ENCODE data around the gene PLEKHH2.
"Not testable (repeated sequence)": the region's sequence is repeated elsewhere in the genome, so short reads cannot be mapped to it uniquely, and the experiment has no call there.

PLEKHH2 gene

DNA sequence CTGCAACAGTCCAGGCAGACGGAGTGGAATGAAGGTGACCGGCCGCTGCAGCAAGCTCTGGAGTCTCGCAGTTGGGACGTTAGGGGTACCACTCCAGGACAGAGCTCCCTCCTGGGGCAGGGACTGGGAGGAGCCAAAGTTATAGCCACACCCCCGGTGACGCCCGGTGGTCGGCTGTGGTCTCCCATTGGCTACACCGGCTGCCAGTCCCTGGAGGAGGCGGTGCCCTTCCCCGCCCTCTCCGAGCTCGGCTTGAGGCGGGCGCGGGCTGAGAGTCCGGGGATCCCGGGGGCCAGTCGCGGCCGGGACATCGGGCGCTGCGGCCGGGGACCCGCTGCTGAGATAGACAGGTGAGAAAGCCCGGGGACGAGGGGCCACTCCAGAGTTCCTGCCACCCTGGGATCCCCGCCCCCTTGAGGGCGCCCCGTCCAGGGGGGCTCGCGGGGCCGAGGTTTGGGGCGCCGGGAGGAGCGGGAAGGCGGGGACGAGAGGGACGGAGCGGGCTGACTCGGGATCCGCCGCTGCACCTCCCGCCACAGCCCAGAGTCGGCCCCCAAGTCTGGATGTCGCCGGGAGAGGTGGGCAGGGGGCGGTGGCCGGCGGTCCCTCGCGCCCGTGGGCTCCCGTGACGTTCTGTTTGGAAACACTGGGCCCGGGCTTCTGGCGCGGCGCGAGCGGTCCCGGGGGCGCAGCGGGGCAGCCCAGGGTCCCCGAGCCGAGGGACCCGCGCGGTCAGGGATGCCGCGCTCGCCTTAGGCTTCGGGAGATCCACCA lies at the start of gene PLEKHH2:
PLEKHH2 (plus strand) TSS at position 231 of the 774 bp plus-strand sequence. CDS start 7,414 bp downstream, outside the sequence.
- FAIRE-seq = no peak

DNA sequence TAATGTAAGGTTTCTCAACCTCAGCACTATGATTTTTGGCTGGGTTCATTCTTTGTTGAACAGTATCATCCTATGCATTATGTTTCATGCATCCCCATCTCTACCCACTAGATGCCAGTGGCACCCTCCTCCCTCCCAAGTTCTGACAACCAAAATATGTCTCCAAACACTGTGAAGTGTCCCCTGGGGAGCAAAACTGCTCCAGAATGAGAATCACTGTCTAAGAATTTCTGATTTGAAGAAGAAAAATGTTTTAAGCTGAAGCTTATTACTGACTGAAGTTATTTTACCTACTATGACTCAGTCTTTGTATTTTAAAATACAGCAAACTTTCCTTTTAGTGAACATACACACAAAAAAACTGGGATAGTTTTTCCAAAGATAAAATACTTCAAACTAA lies 44.6 kb upstream of the PLEKHH2 start:
- no peak for FAIRE-seq

DNA sequence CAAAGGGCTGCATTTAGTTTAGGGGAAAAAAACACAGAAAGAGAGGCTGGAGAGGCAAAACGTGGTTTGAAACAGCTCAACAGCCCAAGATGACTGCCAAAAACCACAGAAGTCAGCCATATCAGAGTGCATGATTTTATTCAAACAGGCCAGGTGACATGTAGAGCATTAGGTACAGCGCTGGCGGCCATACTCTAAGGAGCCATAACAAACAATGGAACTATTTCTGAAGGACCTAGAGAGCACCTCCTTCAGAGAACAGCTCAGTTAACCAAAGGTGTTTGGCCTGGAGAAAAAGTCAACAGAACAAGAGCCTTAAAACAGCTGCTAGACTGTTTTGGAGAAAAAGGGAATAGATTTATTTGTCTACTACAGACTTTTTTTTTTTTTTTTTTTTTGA lies 43.8 kb upstream of the PLEKHH2 start:
- no peak for FAIRE-seq

DNA sequence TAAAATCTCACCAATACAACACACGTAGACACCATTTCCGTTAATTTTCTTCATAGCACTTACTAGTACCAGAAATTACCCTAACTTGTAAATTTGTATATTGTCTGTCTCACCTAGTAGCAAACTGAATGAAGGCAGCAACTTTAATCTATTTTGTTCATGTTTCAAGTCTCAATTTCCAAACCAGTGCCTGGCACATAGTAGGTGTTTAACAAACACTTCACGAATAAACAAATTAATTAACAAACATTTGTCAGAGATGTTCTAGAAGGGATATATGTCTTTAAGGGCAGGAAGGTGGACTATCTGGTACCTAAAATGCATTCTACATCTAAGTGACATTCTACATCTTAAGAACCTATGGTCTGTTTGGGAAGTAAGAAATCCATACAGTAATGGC lies 42.2 kb upstream of the PLEKHH2 start:
- no peak for FAIRE-seq

DNA sequence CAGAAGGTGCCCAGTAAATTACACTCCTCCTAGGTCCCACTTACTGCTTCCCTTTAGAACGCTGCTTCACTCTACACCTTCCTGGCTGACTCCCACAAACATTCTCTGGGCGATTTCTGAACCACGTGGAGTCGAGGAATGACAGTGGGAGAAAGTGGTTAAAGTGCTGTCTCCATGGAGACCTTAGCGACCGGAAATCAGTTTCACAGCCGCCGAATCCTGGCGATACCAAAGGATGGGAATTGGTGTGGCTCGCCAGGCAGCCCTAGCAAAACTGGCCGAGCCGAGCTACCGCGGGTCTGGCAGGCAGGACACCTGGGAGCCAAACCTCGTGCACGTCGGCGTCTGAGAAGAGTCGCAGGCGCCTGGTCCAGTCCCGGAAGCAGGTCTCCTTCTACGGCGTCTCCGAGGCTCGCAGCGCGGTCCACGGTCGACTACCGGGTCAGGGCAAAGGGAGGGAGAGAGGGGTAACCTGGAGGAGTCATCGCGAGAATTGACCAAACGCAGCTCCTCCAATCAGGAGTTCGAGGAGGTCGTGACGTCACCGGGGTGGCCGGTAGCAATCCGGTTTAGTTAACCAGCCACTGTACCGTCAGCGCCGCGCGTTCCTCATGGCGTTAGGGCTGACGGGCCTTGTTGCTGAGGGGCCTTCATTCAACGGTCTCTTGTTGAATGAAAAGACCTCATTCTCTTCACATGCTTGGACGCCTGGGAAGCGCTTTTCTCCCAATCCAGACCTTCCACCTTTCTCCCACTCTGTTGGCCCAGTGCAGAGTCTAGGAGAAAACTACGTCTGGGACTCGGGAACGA lies 41.3 kb upstream of the PLEKHH2 start, which contains the start of gene THADA:
THADA (minus strand) TSS at position 436 of the 810 bp plus-strand sequence. CDS start 3,646 bp downstream, outside the sequence.
- peak; percentile 87 for FAIRE-seq

DNA sequence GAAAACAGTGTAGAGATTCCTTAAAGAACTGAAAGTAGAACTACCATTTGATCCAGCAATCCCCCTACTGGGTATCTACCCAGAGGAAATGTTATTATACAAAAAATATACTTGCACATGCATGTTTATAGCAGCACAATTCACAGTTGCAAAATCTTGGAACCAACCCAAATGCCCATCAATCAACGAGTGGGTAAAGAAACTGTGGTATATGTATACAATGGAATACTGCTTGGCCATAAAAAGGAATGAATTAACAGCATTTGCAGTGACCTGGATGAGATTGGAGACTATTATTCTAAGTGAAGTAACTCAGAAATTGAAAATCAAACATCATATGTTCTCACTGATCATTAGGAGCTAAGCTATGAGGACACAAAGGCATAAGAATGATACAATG lies 36.5 kb upstream of the PLEKHH2 start:
- not testable (repeated sequence) for FAIRE-seq

DNA sequence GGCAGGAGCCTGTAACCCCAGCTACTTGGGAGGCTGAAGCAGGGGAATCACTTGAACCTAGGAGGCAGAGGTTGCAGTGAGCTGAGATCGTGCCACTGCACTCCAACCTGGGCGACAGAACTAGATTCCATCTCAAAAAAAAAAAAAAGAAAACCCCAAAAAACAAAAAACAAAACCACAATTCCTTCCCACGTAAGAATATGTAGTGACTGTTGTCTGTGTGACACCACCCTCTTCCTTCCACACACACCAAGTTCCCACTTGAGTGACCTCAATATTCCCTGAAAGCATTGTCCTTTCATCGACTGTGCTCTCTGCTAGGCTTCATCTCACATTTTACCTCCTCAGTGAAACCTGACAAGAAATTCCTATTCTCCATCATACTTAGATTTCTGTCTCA lies 32.4 kb upstream of the PLEKHH2 start:
- FAIRE-seq = no peak

DNA sequence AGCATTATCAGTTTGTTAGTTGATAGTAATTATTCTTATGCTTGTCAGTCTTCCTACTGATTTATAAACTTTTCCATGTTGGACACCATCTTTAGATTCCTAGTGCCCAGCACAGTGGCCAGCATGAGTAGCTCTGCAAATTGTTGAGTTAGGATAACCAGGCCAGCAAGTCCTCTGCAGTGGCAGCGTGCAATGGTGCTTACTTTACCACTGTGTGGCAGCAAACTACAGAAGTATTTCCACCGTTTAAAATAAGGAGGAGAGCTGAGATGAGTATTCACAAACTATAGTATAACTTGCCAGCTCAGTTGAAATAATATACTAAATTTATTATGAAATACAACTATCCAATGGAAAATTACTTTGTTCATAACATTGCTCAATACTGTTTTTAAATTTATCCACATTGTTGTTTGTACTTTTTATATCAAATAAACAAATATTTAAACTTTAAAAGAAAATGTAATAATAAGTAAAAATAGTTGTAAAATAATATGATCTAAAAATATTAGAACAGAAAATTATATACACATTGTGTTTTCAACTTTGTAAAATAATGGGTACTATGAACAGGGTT lies 31.9 kb upstream of the PLEKHH2 start:
- FAIRE-seq = peak; percentile 95

DNA sequence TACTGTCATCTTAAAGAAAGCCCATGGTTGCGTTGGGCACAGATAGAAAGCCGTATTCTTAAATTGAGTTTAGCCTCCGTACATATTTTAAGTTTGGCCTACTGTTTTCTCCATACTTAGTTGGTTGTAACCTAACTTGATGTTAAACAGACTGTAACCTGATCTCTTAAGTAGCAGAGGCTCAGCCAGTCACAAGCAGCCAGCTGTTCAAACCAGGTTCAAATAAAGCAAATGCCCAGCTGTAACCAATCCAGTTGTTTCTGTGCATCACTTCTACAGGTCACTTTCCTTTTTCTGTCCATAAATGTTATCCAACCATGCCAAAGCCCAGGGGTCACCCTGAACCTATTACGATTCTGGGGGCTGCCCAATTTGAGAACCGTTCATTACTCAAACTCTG lies 31.2 kb upstream of the PLEKHH2 start:
- no peak for FAIRE-seq

DNA sequence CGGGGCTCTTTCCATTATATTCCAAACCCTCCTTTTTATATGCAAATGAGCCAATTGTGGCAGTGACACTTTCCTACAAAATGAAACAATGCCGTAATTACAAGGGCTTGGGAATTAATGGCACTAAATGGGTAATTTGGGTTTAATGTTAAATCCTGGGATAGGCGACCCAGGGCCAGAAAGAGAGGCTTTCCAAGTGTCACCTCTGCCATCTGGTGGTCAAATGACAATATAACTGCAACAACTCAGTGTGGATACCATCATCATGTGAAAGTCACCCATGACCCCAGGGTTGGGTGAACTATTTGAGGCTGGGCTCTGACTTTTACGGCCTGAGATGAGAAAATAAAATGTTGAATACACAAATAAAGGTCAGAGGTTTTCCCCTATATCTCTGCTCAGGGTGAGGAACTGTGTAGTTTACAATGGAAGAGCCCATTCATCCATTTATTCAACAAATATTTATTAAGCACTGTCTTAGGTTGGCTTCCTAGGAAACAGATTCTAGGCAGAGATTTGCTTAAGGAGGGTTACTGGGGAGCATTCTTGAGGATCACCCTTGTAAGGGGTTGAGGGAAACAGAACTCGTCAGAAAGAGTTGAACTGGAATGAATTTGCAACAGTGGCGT lies 27.7 kb upstream of the PLEKHH2 start:
- FAIRE-seq = peak; percentile 19

DNA sequence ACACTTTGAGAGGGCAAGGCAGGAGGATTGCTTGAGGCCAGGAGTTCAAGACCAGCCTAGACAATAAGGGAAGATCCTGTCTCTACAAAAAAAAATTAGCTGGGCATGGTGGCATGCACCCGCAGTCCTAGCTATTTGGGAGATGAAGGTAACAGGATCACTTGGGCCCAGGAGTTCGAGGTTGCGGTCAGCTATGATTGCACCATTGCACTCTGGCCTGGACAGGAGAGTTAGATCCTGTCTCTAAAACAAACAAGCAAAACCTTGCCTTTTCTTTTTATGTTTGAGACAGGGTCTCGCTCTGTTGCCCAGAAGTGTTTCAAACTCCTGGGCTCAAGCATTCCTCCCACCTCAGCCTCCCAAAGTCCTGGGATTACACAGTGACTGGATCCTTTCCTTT lies 26.7 kb upstream of the PLEKHH2 start:
- no peak for FAIRE-seq

DNA sequence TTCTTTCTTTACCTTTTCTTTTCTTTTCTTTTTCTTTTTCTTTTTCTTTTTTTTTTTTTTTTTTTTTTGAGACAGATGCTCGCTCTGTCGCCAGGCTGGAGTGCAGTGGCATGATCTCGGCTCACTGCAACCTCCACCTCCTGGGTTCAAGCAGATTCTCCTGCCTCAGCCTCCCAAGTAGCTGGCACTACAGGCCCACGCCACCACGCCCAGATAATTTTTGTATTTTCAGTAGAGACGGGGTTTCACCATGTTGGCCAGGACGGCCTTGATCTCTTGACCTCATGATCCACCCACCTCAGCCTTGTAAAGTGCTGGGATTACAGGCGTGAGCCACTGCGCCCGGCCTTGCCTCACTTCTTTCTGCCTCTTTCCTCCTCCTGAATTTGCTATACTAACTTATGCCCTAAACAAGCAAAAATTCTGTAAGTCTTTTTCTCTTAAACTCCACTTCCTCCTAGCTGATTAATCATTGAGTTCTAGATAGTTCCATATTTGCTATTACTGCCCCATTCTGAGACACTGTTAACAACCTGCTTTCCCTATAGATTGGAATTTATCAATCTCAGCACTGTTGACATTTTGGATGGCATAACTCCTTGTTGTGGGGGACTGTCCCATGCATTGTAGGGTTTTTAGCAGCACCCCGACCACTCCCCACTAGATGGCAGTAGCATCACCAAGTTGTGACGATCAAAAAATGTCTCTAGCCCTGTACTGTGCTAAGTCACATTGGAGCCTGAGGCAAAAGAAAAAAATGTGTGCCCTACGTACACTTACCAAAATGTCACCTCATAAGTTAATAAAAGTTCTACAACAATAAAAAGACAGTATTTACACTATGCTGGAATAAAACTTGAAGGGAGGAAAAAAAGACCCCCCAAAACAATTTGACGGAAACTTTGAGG lies 24.8 kb upstream of the PLEKHH2 start:
- peak; percentile 86 for FAIRE-seq

DNA sequence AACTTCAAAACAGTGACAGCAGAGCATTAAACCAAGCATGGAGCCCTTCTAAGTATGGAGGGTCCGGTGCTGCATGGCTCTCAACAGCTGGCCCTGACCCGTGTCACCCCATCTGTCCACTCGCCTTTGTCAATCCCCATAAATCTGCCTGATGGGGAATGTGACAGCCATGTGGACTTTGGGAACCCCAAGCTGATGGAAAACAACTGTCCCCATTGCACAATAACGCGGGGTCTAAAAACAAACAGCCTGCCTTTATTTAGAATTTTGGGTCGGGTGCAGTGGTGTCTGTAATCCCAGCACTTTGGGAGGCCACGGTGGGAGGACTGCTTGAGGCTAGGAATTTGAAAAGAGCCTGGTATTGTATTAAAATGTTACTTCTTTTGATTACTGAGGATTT lies 24.1 kb upstream of the PLEKHH2 start:
- FAIRE-seq = no peak

DNA sequence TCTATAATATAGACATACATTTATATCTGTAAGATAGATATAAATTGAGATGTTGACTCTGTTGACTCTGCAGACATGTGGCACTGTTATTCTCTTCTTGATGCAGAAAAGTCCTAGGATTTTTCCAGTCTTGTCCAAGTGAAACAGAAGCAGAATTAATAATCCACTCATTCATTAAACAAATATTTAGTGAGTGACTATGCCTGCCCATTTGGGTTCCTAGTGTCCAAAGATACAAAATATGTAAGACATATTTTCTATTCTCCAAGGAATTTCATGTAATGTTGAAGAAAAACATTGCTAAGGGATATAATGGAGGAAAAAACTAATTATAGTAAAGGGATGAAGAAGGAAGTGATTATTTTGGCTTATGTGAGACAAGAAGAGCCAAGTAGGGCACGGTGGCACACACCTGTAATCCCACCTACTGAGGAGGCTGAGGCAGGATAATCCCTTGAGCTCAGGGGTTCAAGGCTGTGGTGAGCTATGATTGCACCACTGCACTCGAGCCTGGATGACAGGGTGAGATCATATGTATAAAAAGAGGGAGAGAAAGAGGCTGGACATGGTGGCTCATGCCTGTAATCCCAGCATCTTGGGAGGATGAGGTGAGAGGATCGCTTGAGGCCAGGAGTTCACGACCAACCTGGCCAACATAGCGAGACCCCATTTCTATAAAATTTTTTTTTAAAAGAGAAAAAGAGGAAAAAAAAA lies 19.9 kb upstream of the PLEKHH2 start:
- FAIRE-seq = no peak

DNA sequence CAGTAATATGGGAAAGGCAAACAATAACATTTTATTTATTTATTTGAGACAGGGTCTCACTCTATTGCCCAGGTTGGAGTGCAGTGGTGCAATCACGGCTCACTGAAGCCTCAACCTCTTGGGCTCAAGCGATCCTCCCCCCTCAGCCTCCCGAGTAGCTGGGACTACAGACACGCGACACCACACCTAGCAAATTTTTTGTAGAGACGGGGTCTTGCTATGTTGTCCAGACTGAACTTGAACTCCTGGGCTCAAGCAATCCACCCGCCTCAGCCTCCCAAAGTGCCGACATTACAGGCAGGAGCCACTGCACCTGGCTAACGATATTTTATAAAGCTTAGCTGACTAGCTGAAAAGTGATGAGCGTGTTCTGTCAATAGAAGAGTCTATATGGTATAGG lies 17.5 kb upstream of the PLEKHH2 start:
- FAIRE-seq = no peak

DNA sequence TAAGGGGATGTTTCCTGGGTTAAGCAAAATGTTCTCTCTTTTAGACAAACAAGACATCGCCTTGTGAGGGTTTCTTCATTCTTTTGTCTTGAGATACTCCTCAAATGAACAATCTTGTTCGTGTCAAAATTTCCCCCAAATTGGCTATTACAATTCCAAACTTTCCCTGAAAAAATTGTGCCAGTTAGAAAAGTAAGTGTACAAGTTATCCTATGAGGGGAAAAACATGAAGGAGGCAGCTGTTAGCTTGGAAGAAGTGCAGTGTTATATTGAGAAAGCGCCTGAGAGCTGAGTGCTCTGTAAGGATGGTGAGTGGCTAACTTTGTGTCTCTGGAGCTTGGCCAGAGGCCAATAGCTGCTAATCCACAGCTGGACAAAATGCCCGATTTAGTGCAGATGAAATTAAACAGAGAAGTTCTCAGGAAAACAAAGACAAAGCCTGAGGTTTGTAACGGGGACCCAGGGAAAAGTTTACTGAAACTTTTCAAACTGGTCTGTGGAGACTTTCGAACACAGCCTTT lies 14.1 kb upstream of the PLEKHH2 start:
- FAIRE-seq = no peak

DNA sequence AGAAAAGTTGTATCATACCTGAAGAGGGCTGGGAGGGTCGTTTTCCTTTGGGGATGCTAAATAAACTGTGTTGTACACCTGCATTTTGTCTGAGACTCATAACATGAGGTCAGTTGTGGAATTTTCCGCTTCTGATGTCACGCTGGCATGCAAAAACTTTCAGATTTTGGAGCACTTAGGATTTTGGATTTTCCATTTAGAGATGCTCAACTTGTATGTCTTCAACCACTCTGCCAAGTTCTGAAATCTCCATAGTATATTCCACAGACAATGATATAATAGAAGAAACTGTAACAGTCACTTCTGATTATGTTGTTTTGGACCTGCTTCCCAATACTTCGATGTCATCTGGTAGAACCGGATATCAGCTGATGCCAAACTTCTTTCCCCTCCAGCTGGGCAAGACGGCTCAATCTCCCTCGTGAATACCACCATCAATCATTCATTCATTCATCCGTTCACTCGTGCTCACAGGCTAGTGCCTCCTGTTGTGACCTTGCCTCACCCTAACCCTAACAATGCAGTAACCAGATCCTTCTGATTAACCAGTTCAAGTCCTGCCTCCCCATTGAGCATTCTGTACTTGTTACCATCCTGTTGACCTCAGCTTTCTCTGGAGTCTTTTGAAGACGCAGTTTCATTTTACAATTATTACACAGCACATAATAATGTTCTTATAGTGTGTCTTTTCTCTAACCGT lies 5.3 kb upstream of the PLEKHH2 start:
- FAIRE-seq = no peak

DNA sequence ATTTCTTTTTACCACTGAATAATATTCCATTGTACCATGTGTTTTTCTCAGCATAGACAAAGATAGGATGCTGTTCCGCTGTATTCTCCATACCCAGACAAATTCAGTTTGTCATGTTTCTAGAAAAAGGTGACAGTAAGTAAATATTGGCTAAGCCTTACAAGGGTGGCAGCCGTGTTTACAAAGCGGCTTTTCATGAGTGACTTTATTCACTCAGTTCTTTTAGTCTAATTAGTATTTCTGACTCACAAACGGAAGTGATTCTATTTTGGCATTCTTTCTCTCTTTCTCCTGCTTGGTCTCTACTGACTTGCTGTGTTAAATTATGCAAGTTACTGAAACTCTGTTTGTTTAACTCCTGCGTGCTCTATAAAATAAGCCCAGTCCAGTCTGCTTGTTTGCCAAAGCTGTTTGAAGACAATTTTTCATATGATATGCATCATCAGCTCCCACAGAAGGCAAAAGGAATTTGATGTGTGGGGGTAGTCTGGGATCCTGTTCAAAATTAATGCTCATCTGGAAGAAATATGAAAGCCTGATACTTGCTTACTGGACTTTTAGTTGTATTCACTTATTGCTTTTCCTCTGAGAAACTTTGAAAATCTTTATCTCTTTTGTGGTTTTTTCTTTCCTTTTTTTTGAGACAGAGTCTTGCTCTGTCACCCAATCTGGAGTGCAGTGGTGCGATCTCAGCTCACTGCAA lies 2.3 kb upstream of the PLEKHH2 start:
- FAIRE-seq = no peak

DNA sequence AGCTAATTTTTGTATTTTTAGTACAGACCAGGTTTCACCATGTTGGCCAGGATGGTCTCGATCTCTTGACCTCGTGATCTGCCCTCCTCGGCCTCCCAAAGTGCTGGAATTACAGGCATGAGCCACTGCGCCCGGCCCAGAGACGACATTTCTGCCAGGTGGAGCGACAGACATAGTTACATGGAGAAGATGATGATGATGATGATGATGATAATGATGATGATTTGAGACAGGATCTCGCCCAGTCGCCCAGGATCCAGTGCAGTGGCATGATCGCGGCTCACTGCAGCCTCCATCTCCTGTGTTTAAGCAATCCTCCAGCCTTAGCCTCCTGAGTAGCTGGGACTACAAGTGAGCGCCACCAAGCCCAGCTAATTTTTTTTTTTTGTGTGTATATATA lies 907 bp upstream of the PLEKHH2 start:
- FAIRE-seq = not testable (repeated sequence)

DNA sequence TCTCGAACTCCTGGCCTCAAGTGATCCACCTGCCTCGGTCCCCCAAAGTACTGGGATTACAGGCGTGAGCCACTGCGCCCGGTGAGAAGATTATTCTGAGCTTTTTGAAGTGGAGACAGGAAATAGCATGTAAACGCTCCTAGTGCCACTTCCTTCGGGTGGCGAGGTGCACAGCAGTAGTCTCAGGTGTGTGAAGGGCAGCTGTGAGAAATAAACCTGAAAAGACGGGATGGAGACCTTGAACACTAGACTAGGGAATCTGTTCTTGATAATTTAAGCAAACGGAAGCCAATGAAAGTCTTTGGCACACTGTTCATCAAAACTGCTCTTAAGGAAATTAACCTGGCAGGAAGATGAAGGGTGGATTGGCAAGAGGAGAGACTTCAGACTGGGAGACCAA lies 439 bp upstream of the PLEKHH2 start:
- no peak for FAIRE-seq

Data from G401.6 (cell line).